Natural killer cell (primary cell): ENCODE data around the gene LRRC47. TPM values are rescaled to one million over a fixed set of nuclear protein-coding genes. Genes with fewer than 3 reads are reported as not detected.

Experiments used
- ATAC-seq, 3 donors: fragments of 150-1000 bp in 2 of 3; fragments of 200-7000 bp in 1 of 3; cut with Tn5 transposase; 1 replicate in 1 of 3; 2 replicates in 2 of 3; pipeline ENCODE4 v1.10.0; 2021; ENCODE audit warnings: mild to moderate bottlenecking in 2 of 3, moderate library complexity in 2 of 3
- DNase-seq, 2 donors: peaks; one replicate each; pipeline versions ENCODE4 v3.0.0 to v3.0.0-alpha.2; 2013 to 2021; ENCODE audit warnings: mixed read lengths in 1 of 2
- H3K27ac ChIP-seq: one replicate; pipeline ENCODE4 v1.5.1; 2013; ENCODE audit warnings: mild to moderate bottlenecking, low read length
- H3K27me3 ChIP-seq: one replicate; pipeline ENCODE4 v1.6.1; 2013; ENCODE audit warnings: low read length; ENCODE audit not compliant: control insufficient read depth, insufficient read depth
- H3K36me3 ChIP-seq: one replicate; pipeline ENCODE4 v1.6.1; 2013; ENCODE audit warnings: low read length; ENCODE audit not compliant: control insufficient read depth, insufficient read depth
- H3K4me1 ChIP-seq: one replicate; pipeline ENCODE4 v1.6.1; 2013; ENCODE audit warnings: low read length; ENCODE audit not compliant: control insufficient read depth, insufficient read depth
- H3K4me3 ChIP-seq: one replicate; pipeline ENCODE4 v1.5.1; 2013; ENCODE audit warnings: low read length
- H3K9me3 ChIP-seq: one replicate; pipeline ENCODE4 v1.6.1; 2013; ENCODE audit warnings: low read length; ENCODE audit not compliant: control insufficient read depth, insufficient read depth
- H3K27ac Mint-ChIP-seq, 2 donors: one replicate each; pipeline ENCODE4 v1.8.0; 2022; ENCODE audit warnings: mild to moderate bottlenecking in 2 of 2, mixed read lengths in 2 of 2, moderate library complexity in 1 of 2
- H3K27me3 Mint-ChIP-seq, 2 donors: one replicate each; pipeline ENCODE4 v1.8.0; 2022; ENCODE audit warnings: low read depth in 2 of 2, mixed read lengths in 2 of 2
- H3K36me3 Mint-ChIP-seq: one replicate; pipeline ENCODE4 v1.8.0; 2022; ENCODE audit warnings: mixed read lengths
- H3K4me1 Mint-ChIP-seq, 2 donors: one replicate each; pipeline ENCODE4 v1.8.0; 2022; ENCODE audit warnings: mixed read lengths in 2 of 2
- H3K4me3 Mint-ChIP-seq: one replicate; pipeline ENCODE4 v1.8.0; 2022; ENCODE audit warnings: mild to moderate bottlenecking, moderate library complexity, mixed read lengths
- H3K9me3 Mint-ChIP-seq, 2 donors: one replicate each; pipeline ENCODE4 v1.8.0; 2022; ENCODE audit warnings: mixed read lengths in 2 of 2
- WGBS: methylation state at CpG from one replicate; pipeline ENCODE4 v1.1.7; 2013; ENCODE audit warnings: missing lambda C conversion rate; ENCODE audit not compliant: insufficient coverage; 5-methylcytosine and 5-hydroxymethylcytosine counted together
- intact Hi-C: fragments of 100-400 bp; cut with micrococcal nuclease; formaldehyde crosslinking; loops from one replicate; pipeline ENCODE4 v1.14.2; 2022
- total RNA-seq, 4 donors: library from RNA; stranded (reverse); fragments of 120-200 nt in 1 of 4; gene quantifications; one replicate each; pipeline versions ENCODE4 v1.2.3 to v1.2.4, GENCODE V29; 2013 to 2022
- TF ChIP-seq, protein P1 (sequence below): fragments of 200-600 bp; IDR thresholded peaks from one replicate; pipeline ENCODE4 v1.8.0; 2022; ENCODE audit warnings: antibody characterized with exemption

Gene LRRC47
- total RNA-seq, 3 donors from 2014 or later (not counting 1 experiment from before 2014, with no cell fraction given), result 33.5 to 49.8 (median 45.2) TPM

DNA sequence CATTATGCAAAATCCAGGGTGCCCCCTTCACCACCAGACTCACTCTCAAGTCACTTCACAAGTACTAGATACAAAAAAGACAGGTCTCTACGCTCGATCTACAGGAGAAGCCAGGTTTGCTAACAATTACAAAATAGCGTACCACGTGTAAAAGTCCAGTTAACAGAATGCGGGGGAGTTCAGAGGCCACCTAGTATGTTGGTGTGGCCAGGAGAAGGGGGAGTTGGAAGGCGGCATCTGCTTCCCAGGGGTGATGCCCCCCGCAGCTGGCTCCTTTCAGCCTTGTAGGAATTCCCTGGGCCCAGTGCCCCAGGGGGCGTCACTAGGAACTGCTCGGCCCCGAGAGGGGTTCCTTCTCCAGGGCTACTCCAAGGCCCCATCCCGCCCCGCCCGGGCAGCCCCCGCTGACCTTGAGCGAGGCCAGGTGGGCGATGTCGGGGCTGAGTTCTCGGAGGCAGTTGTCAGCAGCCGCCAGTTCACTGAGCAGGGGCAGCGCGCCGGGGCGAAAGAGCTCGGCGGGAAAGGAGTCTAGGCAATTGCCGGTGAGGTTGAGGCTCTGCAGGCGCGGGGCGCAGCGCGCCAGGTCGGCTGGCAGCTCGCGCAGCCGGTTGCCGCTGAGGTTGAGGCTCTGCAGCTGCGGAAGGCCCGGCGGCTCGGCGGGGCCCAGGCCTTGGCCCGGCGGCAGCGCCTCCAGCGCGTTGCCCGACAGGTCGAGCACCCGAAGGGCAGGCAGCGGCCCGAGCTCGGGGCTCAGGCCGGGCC lies 664 bp downstream of the LRRC47 start:
- H3K4me3 ChIP-seq, result peak overlapping the region; percentile 44
- no peak overlapping the region for H3K27ac ChIP-seq
- no peaks in the 10 kb centered on the region for H3K9me3 Mint-ChIP-seq
- TF ChIP-seq, protein P1, sequence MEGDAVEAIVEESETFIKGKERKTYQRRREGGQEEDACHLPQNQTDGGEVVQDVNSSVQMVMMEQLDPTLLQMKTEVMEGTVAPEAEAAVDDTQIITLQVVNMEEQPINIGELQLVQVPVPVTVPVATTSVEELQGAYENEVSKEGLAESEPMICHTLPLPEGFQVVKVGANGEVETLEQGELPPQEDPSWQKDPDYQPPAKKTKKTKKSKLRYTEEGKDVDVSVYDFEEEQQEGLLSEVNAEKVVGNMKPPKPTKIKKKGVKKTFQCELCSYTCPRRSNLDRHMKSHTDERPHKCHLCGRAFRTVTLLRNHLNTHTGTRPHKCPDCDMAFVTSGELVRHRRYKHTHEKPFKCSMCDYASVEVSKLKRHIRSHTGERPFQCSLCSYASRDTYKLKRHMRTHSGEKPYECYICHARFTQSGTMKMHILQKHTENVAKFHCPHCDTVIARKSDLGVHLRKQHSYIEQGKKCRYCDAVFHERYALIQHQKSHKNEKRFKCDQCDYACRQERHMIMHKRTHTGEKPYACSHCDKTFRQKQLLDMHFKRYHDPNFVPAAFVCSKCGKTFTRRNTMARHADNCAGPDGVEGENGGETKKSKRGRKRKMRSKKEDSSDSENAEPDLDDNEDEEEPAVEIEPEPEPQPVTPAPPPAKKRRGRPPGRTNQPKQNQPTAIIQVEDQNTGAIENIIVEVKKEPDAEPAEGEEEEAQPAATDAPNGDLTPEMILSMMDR, result no peak
- peak overlapping the region; percentile 86 for H3K4me3 Mint-ChIP-seq
- H3K36me3 Mint-ChIP-seq, result no peaks in the 10 kb centered on the region
- intact Hi-C loops, result loop anchor here (1.0 kb wide), 2 partner anchors 62 to 105 kb away; partner anchors contain the start of genes C1orf174, CEP104 and DFFB
- peaks cover 8% of the 10 kb centered on the region for H3K36me3 ChIP-seq
- 8% methylated on average over 53 of the region's 53 CpGs for WGBS
- peak in 1 of 3 donors; percentile 14 for ATAC-seq
- H3K9me3 ChIP-seq, result no peaks in the 10 kb centered on the region
- H3K27me3 Mint-ChIP-seq, result peaks cover 0 to 2% of the 10 kb centered on the region in 2 donors
- no peaks in the 10 kb centered on the region for H3K27me3 ChIP-seq
- peak overlapping the region; percentile 48 to 85 for H3K27ac Mint-ChIP-seq
- peaks cover 14 to 34% of the 10 kb centered on the region in 2 donors for H3K4me1 Mint-ChIP-seq
- no peak for DNase-seq
- H3K4me1 ChIP-seq, result peaks cover 33% of the 10 kb centered on the region

DNA sequence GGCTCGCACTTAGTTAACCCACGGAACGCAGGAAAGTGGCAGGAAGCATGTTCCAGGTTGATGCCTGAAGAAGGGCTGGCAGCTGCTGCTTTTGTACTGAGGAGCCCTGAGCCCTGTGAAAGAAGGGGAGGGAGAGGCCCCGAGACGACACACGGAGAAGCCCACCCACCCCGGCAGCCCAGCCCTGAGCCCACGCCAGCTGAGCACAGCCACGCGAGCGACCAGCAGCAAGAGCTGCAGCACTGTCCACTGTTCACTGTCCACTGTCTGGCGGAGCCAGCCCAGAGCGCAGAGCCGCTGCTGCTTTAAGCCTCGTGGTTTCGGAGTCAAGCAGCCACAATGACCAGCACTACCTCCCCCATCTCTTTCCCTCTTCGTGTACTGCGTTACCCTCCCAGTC lies 5.3 kb downstream of the LRRC47 start:
- 95% methylated on average over 18 of the region's 18 CpGs for WGBS
- Mint-ChIP-seq H3K4me1 (peaks cover 11 to 46% of the 10 kb centered on the region in 2 donors), H3K9me3 (no peaks in the 10 kb centered on the region), H3K36me3 (no peaks in the 10 kb centered on the region), H3K27ac (no peak overlapping the region), H3K4me3 (no peak overlapping the region), H3K27me3 (no peaks in the 10 kb centered on the region)
- no peaks in the 10 kb centered on the region for H3K27me3 ChIP-seq
- intact Hi-C loops, result no loop called here
- TF ChIP-seq, protein P1, result no peak
- ATAC-seq, result no peak
- no peaks in the 10 kb centered on the region for H3K9me3 ChIP-seq
- no peak overlapping the region for H3K27ac ChIP-seq
- H3K4me1 ChIP-seq, result peaks cover 57% of the 10 kb centered on the region
- no peak overlapping the region for H3K4me3 ChIP-seq
- H3K36me3 ChIP-seq, result peaks cover 19% of the 10 kb centered on the region
- DNase-seq, result no peak

GRCh38 chr1:3790500-3790923 lies 5.8 kb downstream of the LRRC47 start:
- intact Hi-C loops, result no loop called here
- DNase-seq (no peak), ATAC-seq (no peak)
- 94% methylated on average over 12 of the region's 12 CpGs for WGBS
- Mint-ChIP-seq H3K27ac (no peak overlapping the region), H3K9me3 (no peaks in the 10 kb centered on the region), H3K4me3 (no peak overlapping the region), H3K36me3 (no peaks in the 10 kb centered on the region), H3K27me3 (no peaks in the 10 kb centered on the region), H3K4me1 (peaks cover 10 to 45% of the 10 kb centered on the region in 2 donors)
- H3K4me3 ChIP-seq, result no peak overlapping the region
- H3K9me3 ChIP-seq, result no peaks in the 10 kb centered on the region
- H3K27me3 ChIP-seq, result no peaks in the 10 kb centered on the region
- H3K27ac ChIP-seq, result no peak overlapping the region
- H3K36me3 ChIP-seq, result peaks cover 22% of the 10 kb centered on the region
- H3K4me1 ChIP-seq, result peaks cover 54% of the 10 kb centered on the region
- TF ChIP-seq, protein P1, result no peak
